Fibroblast of gingiva (primary cell): ENCODE measurements around the gene PRELID1.
"Not testable (repeated sequence)": the region's sequence is repeated elsewhere in the genome, so short reads cannot be mapped to it uniquely, and the experiment has no call there.

Experiments used
- DNase-seq: peaks from one replicate; pipeline ENCODE4 v3.0.0-alpha.2; 2011; ENCODE audit warnings: low read depth

The PRELID1 gene

GRCh38 chr5:177335701-177336065, 32.1 kb downstream of the PRELID1 start:
- DNase-seq: no peak

- no peak for DNase-seq
Observed at GRCh38 chr5:177336112-177336511, 32.5 kb downstream of the PRELID1 start.

GRCh38 chr5:177336603-177337494, 33.2 kb downstream of the PRELID1 start:
- no peak for DNase-seq

- DNase-seq: no peak
Observed at GRCh38 chr5:177338251-177339106, 34.9 kb downstream of the PRELID1 start.

GRCh38 chr5:177339107-177339638, 35.6 kb downstream of the PRELID1 start:
- DNase-seq: no peak

GRCh38 chr5:177343000-177343399, 39.4 kb downstream of the PRELID1 start:
- DNase-seq: not testable (repeated sequence)

- DNase-seq: no peak
Observed at GRCh38 chr5:177343777-177344176, 40.2 kb downstream of the PRELID1 start.

- no peak for DNase-seq
Observed at GRCh38 chr5:177344891-177345290, 41.3 kb downstream of the PRELID1 start.

GRCh38 chr5:177346820-177347219, 43.2 kb downstream of the PRELID1 start:
- DNase-seq: no peak

- no peak for DNase-seq
Observed at GRCh38 chr5:177347699-177348098, 44.1 kb downstream of the PRELID1 start.

- no peak for DNase-seq
Observed at GRCh38 chr5:177349362-177349647, 45.7 kb downstream of the PRELID1 start.

GRCh38 chr5:177349762-177350161, 46.2 kb downstream of the PRELID1 start:
- DNase-seq: no peak

- no peak for DNase-seq
Observed at GRCh38 chr5:177350776-177351391, 47.3 kb downstream of the PRELID1 start.

- DNase-seq: peak; percentile 96
Observed at GRCh38 chr5:177351392-177352329, 48.1 kb downstream of the PRELID1 start, which contains the start of gene LMAN2. TSS of gene LMAN2 (minus strand) at chr5:177351668. CDS start at chr5:177351647, 21 bp downstream.

- DNase-seq: no peak
Observed at GRCh38 chr5:177353093-177353492, 49.5 kb downstream of the PRELID1 start.

- no peak for DNase-seq
Observed at GRCh38 chr5:177354256-177354655, 50.7 kb downstream of the PRELID1 start.

- DNase-seq: no peak
Observed at GRCh38 chr5:177354711-177355110, 51.1 kb downstream of the PRELID1 start.

- no peak for DNase-seq
Observed at GRCh38 chr5:177355162-177355867, 51.7 kb downstream of the PRELID1 start.

- no peak for DNase-seq
Observed at GRCh38 chr5:177355868-177356168, 52.2 kb downstream of the PRELID1 start.
